Hepatocyte (in vitro differentiated cells): ENCODE results near the gene RCBTB2.

Experiments used
- EZH2 ChIP-seq: fragments of 200-600 bp; sonication (generic); IDR thresholded peaks from 2 replicates; pipeline ENCODE4 v1.6.1; 2016; ENCODE audit warnings: antibody characterized with exemption, mild to moderate bottlenecking, borderline replicate concordance
- TF ChIP-seq, protein P1 (sequence below): fragments of 200-600 bp; sonication (generic); IDR thresholded peaks from 2 replicates; pipeline ENCODE4 v1.5.1; 2016; ENCODE audit warnings: antibody characterized with exemption, mild to moderate bottlenecking; ENCODE audit not compliant: poor library complexity

DNA sequence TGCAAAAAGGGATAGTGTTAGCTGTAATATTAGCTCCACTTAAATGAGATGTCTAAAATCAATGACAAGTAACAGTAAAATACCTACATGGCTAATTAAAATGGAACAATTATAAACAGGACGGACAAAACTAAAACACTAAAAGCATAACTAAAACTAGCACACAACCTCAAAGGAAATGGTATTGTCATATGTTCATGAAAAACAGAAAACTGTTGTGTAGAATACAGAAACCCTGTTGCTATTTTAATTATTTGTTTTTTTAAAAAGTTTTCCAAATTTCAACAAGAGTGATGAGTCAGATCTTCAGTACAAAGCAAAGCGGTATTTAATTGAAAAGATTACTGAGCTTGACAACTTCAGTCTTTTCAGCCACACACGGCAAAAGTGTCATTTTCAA is 4.2 kb downstream of the RCBTB2 start:
- TF ChIP-seq, protein P1, sequence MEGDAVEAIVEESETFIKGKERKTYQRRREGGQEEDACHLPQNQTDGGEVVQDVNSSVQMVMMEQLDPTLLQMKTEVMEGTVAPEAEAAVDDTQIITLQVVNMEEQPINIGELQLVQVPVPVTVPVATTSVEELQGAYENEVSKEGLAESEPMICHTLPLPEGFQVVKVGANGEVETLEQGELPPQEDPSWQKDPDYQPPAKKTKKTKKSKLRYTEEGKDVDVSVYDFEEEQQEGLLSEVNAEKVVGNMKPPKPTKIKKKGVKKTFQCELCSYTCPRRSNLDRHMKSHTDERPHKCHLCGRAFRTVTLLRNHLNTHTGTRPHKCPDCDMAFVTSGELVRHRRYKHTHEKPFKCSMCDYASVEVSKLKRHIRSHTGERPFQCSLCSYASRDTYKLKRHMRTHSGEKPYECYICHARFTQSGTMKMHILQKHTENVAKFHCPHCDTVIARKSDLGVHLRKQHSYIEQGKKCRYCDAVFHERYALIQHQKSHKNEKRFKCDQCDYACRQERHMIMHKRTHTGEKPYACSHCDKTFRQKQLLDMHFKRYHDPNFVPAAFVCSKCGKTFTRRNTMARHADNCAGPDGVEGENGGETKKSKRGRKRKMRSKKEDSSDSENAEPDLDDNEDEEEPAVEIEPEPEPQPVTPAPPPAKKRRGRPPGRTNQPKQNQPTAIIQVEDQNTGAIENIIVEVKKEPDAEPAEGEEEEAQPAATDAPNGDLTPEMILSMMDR, result no peak
- no peak for TF ChIP-seq EZH2
